ENCODE measurements around the gene MYT1. TPM values are rescaled to one million over a fixed set of nuclear protein-coding genes. Genes with fewer than 3 reads are reported as not detected.
"Not testable (repeated sequence)": the region's sequence is repeated elsewhere in the genome, so short reads cannot be mapped to it uniquely, and the experiment has no call there.

Gene MYT1
- total RNA-seq, 1 experiment from 2014 or later: 0.22 TPM

DNA sequence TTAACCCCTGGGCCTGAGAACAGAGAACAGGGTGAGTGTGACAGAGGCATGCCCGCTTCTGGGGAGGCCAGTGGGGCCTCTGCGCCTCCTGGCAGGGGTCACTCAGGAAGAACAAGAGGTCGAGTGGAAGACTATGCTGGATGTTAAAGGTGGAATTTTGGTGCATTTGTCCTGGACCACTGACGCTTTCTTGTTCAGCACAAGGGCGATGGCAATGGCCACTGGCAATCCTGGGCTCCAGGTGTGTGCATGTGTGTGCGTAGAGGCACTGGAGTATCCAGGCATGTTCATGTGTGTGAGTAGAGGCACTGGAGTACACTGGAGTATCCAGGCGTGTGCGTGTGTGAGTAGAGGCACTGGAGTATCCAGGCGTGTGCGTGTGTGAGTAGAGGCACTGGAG, 33.4 kb upstream of the MYT1 start:
- intact Hi-C loops (cut with micrococcal nuclease): no loop called here
- Histone ChIP-seq H4K20me1 (ENCODE audit: low read length) (no peaks in the 10 kb centered on the region), H2AFZ (ENCODE audit: low read length) (no peak overlapping the region), H3F3A (ENCODE audit: low read length, unreplicated experiment) (no peaks in the 10 kb centered on the region), H3K9ac (ENCODE audit: low read length) (no peak overlapping the region), H3K4me1 (ENCODE audit: insufficient read depth, low read length) (no peaks in the 10 kb centered on the region), H3K27ac (ENCODE audit: low read length) (no peak overlapping the region), H3K27me3 (ENCODE audit: low read length) (peaks cover 19% of the 10 kb centered on the region), H3K79me2 (ENCODE audit: low read length) (no peaks in the 10 kb centered on the region), H3K36me3 (ENCODE audit: low read depth, low read length) (no peaks in the 10 kb centered on the region), H3K4me2 (ENCODE audit: low read length) (no peak overlapping the region), H3K9me3 (ENCODE audit: low read length) (no peaks in the 10 kb centered on the region), H3K9me2 (replicated peaks; ENCODE audit: low read length) (no peaks in the 10 kb centered on the region), H3K4me3 (ENCODE audit: low read length) (no peak overlapping the region)
- POLR2A ChIA-PET (ENCODE audit: unreplicated experiment): no interaction called here
- DNase-seq (no peak), ATAC-seq (no peak)
- TF ChIP-seq EZH2phosphoT487 (IDR thresholded peaks at IDR 0.05; ENCODE audit: borderline replicate concordance, low read length) (no peak), EZH2 (IDR thresholded peaks at IDR 0.05; ENCODE audit: low read length, unreplicated experiment) (no peak)
- TF ChIP-seq, protein P1, sequence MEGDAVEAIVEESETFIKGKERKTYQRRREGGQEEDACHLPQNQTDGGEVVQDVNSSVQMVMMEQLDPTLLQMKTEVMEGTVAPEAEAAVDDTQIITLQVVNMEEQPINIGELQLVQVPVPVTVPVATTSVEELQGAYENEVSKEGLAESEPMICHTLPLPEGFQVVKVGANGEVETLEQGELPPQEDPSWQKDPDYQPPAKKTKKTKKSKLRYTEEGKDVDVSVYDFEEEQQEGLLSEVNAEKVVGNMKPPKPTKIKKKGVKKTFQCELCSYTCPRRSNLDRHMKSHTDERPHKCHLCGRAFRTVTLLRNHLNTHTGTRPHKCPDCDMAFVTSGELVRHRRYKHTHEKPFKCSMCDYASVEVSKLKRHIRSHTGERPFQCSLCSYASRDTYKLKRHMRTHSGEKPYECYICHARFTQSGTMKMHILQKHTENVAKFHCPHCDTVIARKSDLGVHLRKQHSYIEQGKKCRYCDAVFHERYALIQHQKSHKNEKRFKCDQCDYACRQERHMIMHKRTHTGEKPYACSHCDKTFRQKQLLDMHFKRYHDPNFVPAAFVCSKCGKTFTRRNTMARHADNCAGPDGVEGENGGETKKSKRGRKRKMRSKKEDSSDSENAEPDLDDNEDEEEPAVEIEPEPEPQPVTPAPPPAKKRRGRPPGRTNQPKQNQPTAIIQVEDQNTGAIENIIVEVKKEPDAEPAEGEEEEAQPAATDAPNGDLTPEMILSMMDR (conservative IDR thresholded peaks at IDR 0.05; ENCODE audit: low read depth, low read length): no peak
- CTCF ChIA-PET: interaction anchor here (1.0 kb wide), 1 partner anchor 47 kb away, joined by 6 read pairs; no protein-coding TSS in a partner anchor
- BruUV-seq (replicated peaks): no TSS peak

GRCh38 chr20:64131406-64131805, 32.8 kb upstream of the MYT1 start:
- ChIA-PET CTCF (interaction anchor here (1.0 kb wide), 1 partner anchor 48 kb away, joined by 6 read pairs; no protein-coding TSS in a partner anchor), POLR2A (ENCODE audit: unreplicated experiment) (no interaction called here)
- peak; percentile 100 for ATAC-seq
- no peak overlapping the region for H3K27ac ChIP-seq (ENCODE audit: low read length)
- H3K9ac ChIP-seq (ENCODE audit: low read length): no peak overlapping the region
- TF ChIP-seq, protein P1 (conservative IDR thresholded peaks at IDR 0.05; ENCODE audit: low read depth, low read length): peak; percentile 64
- no peak for TF ChIP-seq EZH2phosphoT487 (IDR thresholded peaks at IDR 0.05; ENCODE audit: borderline replicate concordance, low read length)
- intact Hi-C loops (cut with micrococcal nuclease): no loop called here
- peaks cover 19% of the 10 kb centered on the region for H3K27me3 ChIP-seq (ENCODE audit: low read length)
- no peaks in the 10 kb centered on the region for H3F3A ChIP-seq (ENCODE audit: low read length, unreplicated experiment)
- H4K20me1 ChIP-seq (ENCODE audit: low read length): no peaks in the 10 kb centered on the region
- no peaks in the 10 kb centered on the region for H3K79me2 ChIP-seq (ENCODE audit: low read length)
- no TSS peak for BruUV-seq (replicated peaks)
- DNase-seq: peak; percentile 69
- H3K9me3 ChIP-seq (ENCODE audit: low read length): no peaks in the 10 kb centered on the region
- no peaks in the 10 kb centered on the region for H3K9me2 ChIP-seq (replicated peaks; ENCODE audit: low read length)
- no peaks in the 10 kb centered on the region for H3K36me3 ChIP-seq (ENCODE audit: low read depth, low read length)
- 0 out of 2 replicates have a peak overlapping the region, but pooled peaks have one; percentile 50 for H2AFZ ChIP-seq (ENCODE audit: low read length)
- no peak overlapping the region for H3K4me3 ChIP-seq (ENCODE audit: low read length)
- H3K4me1 ChIP-seq (ENCODE audit: insufficient read depth, low read length): no peaks in the 10 kb centered on the region
- H3K4me2 ChIP-seq (ENCODE audit: low read length): no peak overlapping the region

DNA sequence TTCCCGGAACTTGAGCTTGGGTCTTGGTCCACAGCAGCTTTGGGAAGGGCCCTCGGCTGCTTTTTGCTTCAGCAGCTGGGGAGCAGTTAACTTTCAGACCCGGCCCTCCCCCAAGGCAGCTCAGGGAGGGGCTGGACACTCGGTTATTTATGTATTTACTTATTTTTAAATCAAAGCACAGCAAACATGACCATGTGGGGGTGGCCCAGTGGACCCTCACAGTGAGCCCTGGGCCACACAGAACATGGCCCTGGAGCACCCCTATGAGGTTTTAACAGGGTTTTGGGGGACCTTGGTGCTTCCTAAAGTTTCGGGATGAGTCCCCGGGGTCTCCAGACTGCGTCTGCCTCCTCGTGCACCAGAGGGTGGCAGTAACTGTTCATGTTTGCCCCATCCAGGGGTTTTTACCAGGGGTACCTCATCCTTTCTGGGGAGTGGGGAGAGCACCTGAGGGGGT, 30.3 kb upstream of the MYT1 start:
- H3K9me2 ChIP-seq (replicated peaks; ENCODE audit: low read length): no peaks in the 10 kb centered on the region
- no peaks in the 10 kb centered on the region for H3K4me1 ChIP-seq (ENCODE audit: insufficient read depth, low read length)
- H2AFZ ChIP-seq (ENCODE audit: low read length): no peak overlapping the region
- no peak overlapping the region for H3K27ac ChIP-seq (ENCODE audit: low read length)
- H3K9ac ChIP-seq (ENCODE audit: low read length): no peak overlapping the region
- DNase-seq (no peak), ATAC-seq (no peak)
- peaks cover 6% of the 10 kb centered on the region; the same call in 1 of the 2 replicates for H3K27me3 ChIP-seq (ENCODE audit: low read length)
- CTCF ChIA-PET: no interaction called here
- no peaks in the 10 kb centered on the region for H4K20me1 ChIP-seq (ENCODE audit: low read length)
- no TSS peak for BruUV-seq (replicated peaks)
- TF ChIP-seq EZH2phosphoT487 (IDR thresholded peaks at IDR 0.05; ENCODE audit: borderline replicate concordance, low read length) (no peak), EZH2 (IDR thresholded peaks at IDR 0.05; ENCODE audit: low read length, unreplicated experiment) (no peak)
- TF ChIP-seq, protein P1 (conservative IDR thresholded peaks at IDR 0.05; ENCODE audit: low read depth, low read length): peak; percentile 35
- H3F3A ChIP-seq (ENCODE audit: low read length, unreplicated experiment): no peaks in the 10 kb centered on the region
- no peaks in the 10 kb centered on the region for H3K79me2 ChIP-seq (ENCODE audit: low read length)
- POLR2A ChIA-PET (ENCODE audit: unreplicated experiment): no interaction called here
- H3K4me3 ChIP-seq (ENCODE audit: low read length): no peak overlapping the region
- H3K4me2 ChIP-seq (ENCODE audit: low read length): no peak overlapping the region
- intact Hi-C loops (cut with micrococcal nuclease): no loop called here
- no peaks in the 10 kb centered on the region for H3K9me3 ChIP-seq (ENCODE audit: low read length)
- no peaks in the 10 kb centered on the region for H3K36me3 ChIP-seq (ENCODE audit: low read depth, low read length)

- H2AFZ ChIP-seq (ENCODE audit: low read length); DNase-seq; intact Hi-C loops (cut with micrococcal nuclease); H3K4me2 ChIP-seq (ENCODE audit: low read length); POLR2A ChIA-PET (ENCODE audit: unreplicated experiment); H3K79me2 ChIP-seq (ENCODE audit: low read length); H3K9me2 ChIP-seq (replicated peaks; ENCODE audit: low read length); CTCF ChIA-PET; H3K27ac ChIP-seq (ENCODE audit: low read length); H3K4me3 ChIP-seq (ENCODE audit: low read length); H3K9ac ChIP-seq (ENCODE audit: low read length); ATAC-seq; H4K20me1 ChIP-seq (ENCODE audit: low read length); H3F3A ChIP-seq (ENCODE audit: low read length, unreplicated experiment); H3K36me3 ChIP-seq (ENCODE audit: low read depth, low read length); H3K9me3 ChIP-seq (ENCODE audit: low read length); H3K27me3 ChIP-seq (ENCODE audit: low read length); BruUV-seq (replicated peaks); H3K4me1 ChIP-seq (ENCODE audit: insufficient read depth, low read length): not testable (repeated sequence)
Observed at GRCh38 chr20:64134744-64135143, 29.5 kb upstream of the MYT1 start.

Measured in PC-3 (cell line).